Erythroblast (primary cell): Measurements from ENCODE around the gene AGO4.

Source experiments
- GATA1 ChIP-seq: IDR thresholded peaks from 2 replicates; pipeline ENCODE4 v1.6.1; 2011; ENCODE audit warnings: low read depth, mild to moderate bottlenecking, control low read depth, low read length, moderate library complexity
- POLR2A ChIP-seq: IDR thresholded peaks from 2 replicates; pipeline ENCODE4 v1.6.1; 2011; ENCODE audit warnings: mild to moderate bottlenecking, low read length

GRCh38 chr1:35902671-35903070, 94.9 kb downstream of the AGO4 start:
- TF ChIP-seq POLR2A (no peak), GATA1 (no peak)
